B cell (primary cell): ENCODE measurements around the gene KATNAL1.

Source experiments
- CTCF ChIP-seq: fragments of 200-600 bp; IDR thresholded peaks from one replicate; pipeline ENCODE4 v1.8.0; 2022; ENCODE audit warnings: antibody characterized with exemption, mild to moderate bottlenecking
- EZH2 ChIP-seq: IDR thresholded peaks from 2 replicates; pipeline ENCODE4 v1.6.1; 2012; ENCODE audit warnings: borderline replicate concordance, low read depth, mild to moderate bottlenecking, moderate library complexity, low read length; ENCODE audit not compliant: insufficient read depth, poor library complexity, severe bottlenecking

- TF ChIP-seq CTCF (no peak), EZH2 (no peak)
These were observed 26.3 kb upstream of the KATNAL1 start for GRCh38 chr13:30333616-30334015.
